Fibroblast of lung (primary cell): ENCODE measurements around the gene CPTP. TPM values are rescaled to one million over a fixed set of nuclear protein-coding genes. Genes with fewer than 3 reads are reported as not detected.

Experiments
- DNase-seq, 2 donors: peaks; one replicate each; pipeline versions ENCODE4 v3.0.0 to v3.0.0-alpha.2; 2010; ENCODE audit warnings: low read depth in 2 of 2
- H2AFZ ChIP-seq: 2 replicates; pipeline ENCODE4 v1.5.1; 2012; ENCODE audit warnings: low read length, control low read depth, inconsistent platforms
- H3K27ac ChIP-seq: 2 replicates; pipeline ENCODE4 v1.5.1; 2011; ENCODE audit warnings: low read length, control low read depth; ENCODE audit not compliant: insufficient read depth
- H3K27me3 ChIP-seq: 2 replicates; pipeline ENCODE4 v1.5.1; 2011; ENCODE audit warnings: mild to moderate bottlenecking, low read length; ENCODE audit not compliant: control insufficient read depth, insufficient read depth
- H3K36me3 ChIP-seq: 2 replicates; pipeline ENCODE4 v1.5.1; 2011; ENCODE audit warnings: low read length; ENCODE audit not compliant: control insufficient read depth, insufficient read depth
- H3K4me1 ChIP-seq: 2 replicates; pipeline ENCODE4 v1.5.1; 2011; ENCODE audit warnings: low read length; ENCODE audit not compliant: control insufficient read depth, insufficient read depth; ENCODE audit errors: extremely low read depth
- H3K4me2 ChIP-seq: 2 replicates; pipeline ENCODE4 v1.5.1; 2011; ENCODE audit warnings: low read length, control low read depth; ENCODE audit not compliant: insufficient read depth; ENCODE audit errors: extremely low read depth
- H3K4me3 ChIP-seq, 4 experiments: fragments of 200-600 bp in 1 of 4; sonication (generic) in 1 of 4; replicated peaks in 1 of 4; 2 replicates each; pipeline ENCODE4 v1.5.1; 2011 to 2016; ENCODE audit warnings: low read length in 4 of 4, low read depth in 3 of 4, mild to moderate bottlenecking in 3 of 4, control low read depth in 2 of 4, inconsistent platforms in 1 of 4, mixed read lengths in 1 of 4; ENCODE audit not compliant: insufficient read depth in 1 of 4; ENCODE audit errors: control extremely low read depth in 1 of 4
- H3K79me2 ChIP-seq: 2 replicates; pipeline ENCODE4 v1.5.1; 2012; ENCODE audit warnings: mild to moderate bottlenecking, low read length, inconsistent platforms; ENCODE audit not compliant: control insufficient read depth, insufficient read depth
- H3K9ac ChIP-seq: 2 replicates; pipeline ENCODE4 v1.5.1; 2011; ENCODE audit warnings: mild to moderate bottlenecking, low read length, control low read depth; ENCODE audit not compliant: insufficient read depth
- H3K9me3 ChIP-seq: 2 replicates; pipeline ENCODE4 v1.5.1; 2012; ENCODE audit warnings: low read depth, low read length; ENCODE audit not compliant: control insufficient read depth, insufficient read depth
- H4K20me1 ChIP-seq: 2 replicates; pipeline ENCODE4 v1.5.1; 2011; ENCODE audit warnings: low read length; ENCODE audit not compliant: control insufficient read depth, insufficient read depth; ENCODE audit errors: extremely low read depth
- EZH2 ChIP-seq: IDR thresholded peaks from 2 replicates; pipeline ENCODE4 v1.5.1; 2012; ENCODE audit warnings: low read length, control low read depth, mild to moderate bottlenecking; ENCODE audit errors: missing control alignments
- polyA plus RNA-seq, 2 donors: library from polyadenylated mRNA; depleted of rRNA in 1 of 2; stranded (reverse) in 1 of 2; unstranded in 1 of 2; fragments of >200 nt; gene quantifications; 2 replicates each; pipeline ENCODE4 v1.2.1, GENCODE V29; 2011 to 2012; ENCODE audit warnings: missing spikeins in 1 of 2
- total RNA-seq: library from RNA; depleted of rRNA; stranded (reverse); fragments of >200 nt; gene quantifications from 2 replicates; pipeline ENCODE4 v1.2.1, GENCODE V29; 2014
- TF ChIP-seq, protein P1 (sequence below), 2 donors: IDR thresholded peaks in 1 of 2; conservative IDR thresholded peaks in 1 of 2; 1 replicate in 1 of 2; 2 replicates in 1 of 2; pipeline ENCODE4 v1.5.1; 2011 to 2012; ENCODE audit warnings: low read length in 2 of 2, control low read depth in 1 of 2, inconsistent platforms in 1 of 2, low read depth in 1 of 2, mild to moderate bottlenecking in 1 of 2

CPTP gene
- total and polyA plus RNA-seq, 2 donors (not counting 1 experiment from before 2014, with no cell fraction given), result 6.0 to 10.1 TPM

DNA sequence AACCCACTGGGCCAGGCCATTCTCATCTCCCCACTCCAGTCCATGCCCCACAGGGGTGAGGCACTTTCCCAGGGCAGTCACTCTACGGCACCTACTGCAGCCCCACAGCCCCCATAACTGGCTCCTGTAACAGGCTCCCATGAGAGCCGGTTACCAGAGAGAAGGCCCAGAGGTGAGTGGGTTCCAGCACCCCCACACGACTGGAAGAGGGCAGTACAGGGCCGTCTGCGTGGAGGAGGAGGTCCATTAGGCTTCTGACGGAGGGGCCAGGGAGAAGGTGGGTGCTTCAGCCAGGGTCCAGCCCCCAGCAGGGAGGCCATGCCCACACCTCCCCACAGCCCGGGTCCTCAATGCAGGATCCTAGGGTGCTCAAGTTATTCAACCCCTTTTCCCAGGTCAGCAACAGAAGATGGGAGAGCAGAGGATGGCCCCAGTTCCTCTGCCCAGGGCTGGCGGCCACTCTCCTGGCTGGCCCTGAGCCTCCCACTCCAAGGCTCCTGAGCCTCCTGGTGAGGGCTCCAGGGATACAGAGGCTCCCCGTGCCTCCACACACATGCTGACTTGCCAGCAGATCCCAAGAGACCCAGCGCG, 18.4 kb upstream of the CPTP start:
- DNase-seq, result no peak
- Histone ChIP-seq H3K4me1 (peaks cover 23% of the 10 kb centered on the region), H4K20me1 (no peaks in the 10 kb centered on the region), H3K79me2 (peaks cover 48% of the 10 kb centered on the region), H3K27me3 (no peaks in the 10 kb centered on the region), H3K4me2 (peak overlapping the region; percentile 99), H3K36me3 (peaks cover 18% of the 10 kb centered on the region), H3K27ac (peak overlapping the region; percentile 39), H2AFZ (no peak overlapping the region), H3K4me3 (peak overlapping the region; percentile 66 to 84 (median 78)), H3K9ac (peak overlapping the region; percentile 48), H3K9me3 (no peaks in the 10 kb centered on the region)
- TF ChIP-seq, protein P1, sequence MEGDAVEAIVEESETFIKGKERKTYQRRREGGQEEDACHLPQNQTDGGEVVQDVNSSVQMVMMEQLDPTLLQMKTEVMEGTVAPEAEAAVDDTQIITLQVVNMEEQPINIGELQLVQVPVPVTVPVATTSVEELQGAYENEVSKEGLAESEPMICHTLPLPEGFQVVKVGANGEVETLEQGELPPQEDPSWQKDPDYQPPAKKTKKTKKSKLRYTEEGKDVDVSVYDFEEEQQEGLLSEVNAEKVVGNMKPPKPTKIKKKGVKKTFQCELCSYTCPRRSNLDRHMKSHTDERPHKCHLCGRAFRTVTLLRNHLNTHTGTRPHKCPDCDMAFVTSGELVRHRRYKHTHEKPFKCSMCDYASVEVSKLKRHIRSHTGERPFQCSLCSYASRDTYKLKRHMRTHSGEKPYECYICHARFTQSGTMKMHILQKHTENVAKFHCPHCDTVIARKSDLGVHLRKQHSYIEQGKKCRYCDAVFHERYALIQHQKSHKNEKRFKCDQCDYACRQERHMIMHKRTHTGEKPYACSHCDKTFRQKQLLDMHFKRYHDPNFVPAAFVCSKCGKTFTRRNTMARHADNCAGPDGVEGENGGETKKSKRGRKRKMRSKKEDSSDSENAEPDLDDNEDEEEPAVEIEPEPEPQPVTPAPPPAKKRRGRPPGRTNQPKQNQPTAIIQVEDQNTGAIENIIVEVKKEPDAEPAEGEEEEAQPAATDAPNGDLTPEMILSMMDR (conservative IDR thresholded peaks at IDR 0.05 in 1 of 2, IDR thresholded peaks at IDR 0.05 in 1 of 2; ENCODE audit: low read depth in 1 of 2, low read length in 2 of 2), result peak; percentile 9 to 38
- no peak for TF ChIP-seq EZH2

DNA sequence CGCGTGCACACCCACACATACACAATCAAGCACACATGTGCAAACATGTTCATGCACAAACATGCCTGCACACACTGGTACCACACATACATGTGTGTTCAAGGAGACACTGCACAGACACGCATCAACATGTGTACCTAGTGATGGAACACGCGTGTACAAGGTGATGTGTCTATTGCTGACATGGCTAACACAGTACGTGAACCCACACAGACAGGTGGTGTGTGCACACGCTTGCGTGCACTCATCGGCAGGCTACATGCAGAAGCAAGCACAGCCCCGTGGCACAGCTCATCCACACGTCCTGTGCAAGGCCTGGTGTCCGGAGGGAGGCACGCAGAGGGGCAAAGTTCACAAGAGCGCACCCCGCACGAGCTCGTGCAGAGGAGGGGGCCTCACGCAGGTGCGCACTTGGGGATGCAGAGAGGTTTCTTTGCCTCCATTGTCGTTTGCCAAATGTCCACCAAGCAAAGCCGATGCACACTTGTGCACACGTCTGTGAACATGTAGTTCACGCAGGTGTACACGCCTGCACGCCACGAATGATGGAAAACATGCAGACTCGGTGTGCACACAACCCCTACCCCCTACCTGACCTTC, 17.8 kb upstream of the CPTP start:
- Histone ChIP-seq H3K36me3 (peaks cover 20% of the 10 kb centered on the region), H3K9me3 (no peaks in the 10 kb centered on the region), H3K4me3 (peak overlapping the region; percentile 66 to 84 (median 78)), H2AFZ (no peak overlapping the region), H3K27me3 (no peaks in the 10 kb centered on the region), H4K20me1 (no peaks in the 10 kb centered on the region), H3K4me1 (peaks cover 23% of the 10 kb centered on the region), H3K4me2 (peak overlapping the region; percentile 99), H3K79me2 (peaks cover 48% of the 10 kb centered on the region), H3K27ac (peak overlapping the region; percentile 65), H3K9ac (peak overlapping the region; percentile 71)
- no peak for TF ChIP-seq EZH2
- TF ChIP-seq, protein P1 (conservative IDR thresholded peaks at IDR 0.05 in 1 of 2, IDR thresholded peaks at IDR 0.05 in 1 of 2; ENCODE audit: low read depth in 1 of 2, low read length in 2 of 2), result no peak
- no peak for DNase-seq

DNA sequence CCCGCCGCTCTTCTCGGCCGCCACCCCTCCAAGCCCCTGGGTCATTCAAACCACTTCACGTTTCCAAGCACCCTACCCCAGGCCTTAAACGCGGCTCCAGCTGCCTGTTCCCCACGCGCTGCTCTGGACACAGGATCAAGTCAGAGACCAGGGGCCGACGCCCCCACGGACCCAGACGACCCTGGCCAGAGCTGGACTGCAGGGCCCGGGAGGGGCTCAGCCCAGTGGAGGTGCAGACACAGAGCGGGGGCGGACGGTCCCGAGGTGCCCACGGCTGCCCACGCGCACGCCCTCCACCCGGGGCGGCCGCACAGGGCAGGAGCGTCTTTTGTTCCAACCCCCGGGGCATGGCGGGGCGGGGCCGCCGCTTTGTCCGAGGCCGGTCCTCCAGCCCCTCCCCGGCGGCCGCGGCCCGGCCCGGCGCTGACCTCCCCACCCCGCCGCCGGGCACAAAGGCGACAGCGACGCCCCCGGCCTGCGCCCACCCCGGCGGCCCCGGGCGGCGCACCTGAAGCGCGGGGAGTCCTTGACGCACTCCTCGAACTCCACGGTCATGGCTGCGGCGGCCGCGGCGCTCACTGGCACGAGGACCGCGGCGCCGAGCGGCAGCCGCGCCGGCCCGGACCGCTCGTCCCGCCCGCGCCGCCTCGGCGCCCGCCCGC, 17.2 kb upstream of the CPTP start:
- H3K36me3 ChIP-seq, result peaks cover 22% of the 10 kb centered on the region
- H3K4me3 ChIP-seq, result peak overlapping the region; percentile 66 to 84 (median 78)
- H2AFZ ChIP-seq, result no peak overlapping the region
- H3K9me3 ChIP-seq, result no peaks in the 10 kb centered on the region
- peaks cover 48% of the 10 kb centered on the region for H3K79me2 ChIP-seq
- peak overlapping the region; percentile 65 for H3K27ac ChIP-seq
- peak overlapping the region; percentile 71 for H3K9ac ChIP-seq
- TF ChIP-seq EZH2, result no peak
- no peaks in the 10 kb centered on the region for H3K27me3 ChIP-seq
- peaks cover 23% of the 10 kb centered on the region for H3K4me1 ChIP-seq
- DNase-seq, result no peak
- H4K20me1 ChIP-seq, result no peaks in the 10 kb centered on the region
- H3K4me2 ChIP-seq, result peak overlapping the region; percentile 99
